Adrenal gland (tissue), 12 donors: Measurements from ENCODE around the gene TGOLN2. TPM values are rescaled to one million over a fixed set of nuclear protein-coding genes. Genes with fewer than 3 reads are reported as not detected.
A peak's percentile ranks its signal among the peaks of the same experiment; 100 is the strongest.

Experiments
- DNase-seq, 7 donors: peaks; one replicate each; pipeline ENCODE4 v3.0.0-alpha.2; 2019 to 2020
- H3K27ac ChIP-seq, 5 donors: fragments of 200-600 bp; sonication (generic) in 4 of 5; 1 replicate in 3 of 5; 2 replicates in 2 of 5; pipeline versions ENCODE4 v1.5.1 to v1.8.0; 2016 to 2020; ENCODE audit warnings: mild to moderate bottlenecking in 1 of 5
- H3K27me3 ChIP-seq: fragments of 200-600 bp; 2 replicates; pipeline ENCODE4 v1.8.0; 2021
- H3K36me3 ChIP-seq, 2 donors: fragments of 200-600 bp; replicated peaks in 1 of 2; 1 replicate in 1 of 2; 2 replicates in 1 of 2; pipeline versions ENCODE4 v1.5.1 to v1.8.0; 2018 to 2022
- H3K4me1 ChIP-seq, 2 donors: fragments of 200-600 bp; replicated peaks in 1 of 2; 1 replicate in 1 of 2; 2 replicates in 1 of 2; pipeline versions ENCODE4 v1.5.1 to v1.8.0; 2018 to 2021
- H3K4me3 ChIP-seq, 4 donors: fragments of 200-600 bp; sonication (generic) in 3 of 4; one replicate each; pipeline ENCODE4 v1.5.1; 2016 to 2018
- H3K9me3 ChIP-seq, 3 donors: fragments of 200-600 bp; sonication (generic) in 1 of 3; replicated peaks in 1 of 3; 1 replicate in 2 of 3; 2 replicates in 1 of 3; pipeline versions ENCODE4 v1.5.1 to v1.8.0; 2016 to 2021
- POLR2A ChIP-seq, 2 donors: fragments of 450-650 bp; IDR thresholded peaks; one replicate each; pipeline ENCODE4 v1.6.1; 2017; ENCODE audit warnings: antibody characterized with exemption in 2 of 2, mild to moderate bottlenecking in 2 of 2, moderate library complexity in 1 of 2
- WGBS, 4 donors: extraction: QIAGEN DNeasy Blood & Tissue Kit in 2 of 4; methylation state at CpG; one replicate each; pipeline versions ENCODE4 v1.1.5 to v1.1.7; 2013 to 2017; 5-methylcytosine and 5-hydroxymethylcytosine counted together
- intact Hi-C, 2 donors: fragments of 100-400 bp; cut with DNase I; formaldehyde crosslinking; loops; one replicate each; pipeline versions ENCODE4 v1.14.1 to v1.15.0; 2022 to 2023
- polyA plus RNA-seq, 3 donors: library from polyadenylated mRNA; stranded (reverse); fragments of 200-250 nt in 2 of 3; fragments of 350-450 nt in 1 of 3; fragmentation: Illumina TruSeq in 1 of 3; extraction: RNeasy Lipid Tissue Mini Kit (QIAGEN cat#74804) in 1 of 3; gene quantifications; one replicate each; pipeline ENCODE4 v1.2.3, GENCODE V29; 2013 to 2014
- total RNA-seq, 9 donors: library from RNA; depleted of rRNA in 4 of 9; stranded (reverse); fragments of >200 nt in 4 of 9; fragments of 120-200 nt in 1 of 9; fragmentation: NEBNext Ultra II Directional in 1 of 9; extraction: Animal tissue kit (Norgen Biotek cat#: 25700) in 1 of 9; gene quantifications; one replicate each; pipeline versions ENCODE4 v1.1.0 to v1.2.4, GENCODE V29; 2013 to 2023
- TF ChIP-seq, protein P1 (sequence below), 6 experiments: fragments of 450-650 bp in 4 of 6; fragments of 200-600 bp in 2 of 6; sonication (generic) in 1 of 6; IDR thresholded peaks; 1 replicate in 5 of 6; 2 replicates in 1 of 6; pipeline versions ENCODE4 v1.5.1 to v1.8.0; 2016 to 2021; ENCODE audit warnings: antibody characterized with exemption in 6 of 6, mild to moderate bottlenecking in 2 of 6, moderate library complexity in 1 of 6
- donor health status: healthy with polysubstance abuse.
- donor health status: Bipolar disorder and iron deficiency.
- donor health status: DM: yes; HTN: yes; CAD: no.
- donor health status: DM: no; HTN: no; CAD: no.
- donor health status: DM: no; HTN: no; CAD: no.
- donor health status: DM: yes; HTN: yes; CAD: no.

The TGOLN2 gene
- total and polyA plus RNA-seq, 12 donors: 14.8 to 186 (median 140) TPM

DNA sequence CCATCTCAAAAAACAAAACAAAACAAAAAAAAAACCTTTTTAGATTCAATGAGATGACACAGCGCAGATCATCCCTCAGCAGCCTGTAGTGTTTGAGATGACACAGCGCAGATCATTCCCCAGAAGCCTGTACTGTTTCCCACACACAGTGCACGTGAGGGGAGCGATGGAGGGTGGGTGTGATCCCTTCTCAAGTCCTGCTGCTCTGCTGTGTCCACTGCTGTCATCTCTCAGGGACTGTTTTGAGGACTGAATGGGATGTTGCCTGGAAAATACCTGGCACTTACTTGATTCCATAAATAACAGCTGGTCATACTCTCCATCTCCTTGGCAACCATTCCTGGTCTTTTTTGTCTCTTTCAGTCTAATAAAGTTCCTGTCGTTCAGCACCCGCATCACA is 25.7 kb downstream of the TGOLN2 start:
- no peaks in the 10 kb centered on the region for H3K27me3 ChIP-seq
- intact Hi-C loops: loop anchor here (5.0 kb wide), 1 partner anchor 235 kb away; no protein-coding TSS in a partner anchor
- H3K4me1 ChIP-seq: no peaks in the 10 kb centered on the region
- 79 to 87% (median 83%) methylated on average over 6 of the region's 6 CpGs for WGBS, 4 donors
- no peaks in the 10 kb centered on the region for H3K9me3 ChIP-seq
- no peak overlapping the region for H3K27ac ChIP-seq
- TF ChIP-seq, protein P1, sequence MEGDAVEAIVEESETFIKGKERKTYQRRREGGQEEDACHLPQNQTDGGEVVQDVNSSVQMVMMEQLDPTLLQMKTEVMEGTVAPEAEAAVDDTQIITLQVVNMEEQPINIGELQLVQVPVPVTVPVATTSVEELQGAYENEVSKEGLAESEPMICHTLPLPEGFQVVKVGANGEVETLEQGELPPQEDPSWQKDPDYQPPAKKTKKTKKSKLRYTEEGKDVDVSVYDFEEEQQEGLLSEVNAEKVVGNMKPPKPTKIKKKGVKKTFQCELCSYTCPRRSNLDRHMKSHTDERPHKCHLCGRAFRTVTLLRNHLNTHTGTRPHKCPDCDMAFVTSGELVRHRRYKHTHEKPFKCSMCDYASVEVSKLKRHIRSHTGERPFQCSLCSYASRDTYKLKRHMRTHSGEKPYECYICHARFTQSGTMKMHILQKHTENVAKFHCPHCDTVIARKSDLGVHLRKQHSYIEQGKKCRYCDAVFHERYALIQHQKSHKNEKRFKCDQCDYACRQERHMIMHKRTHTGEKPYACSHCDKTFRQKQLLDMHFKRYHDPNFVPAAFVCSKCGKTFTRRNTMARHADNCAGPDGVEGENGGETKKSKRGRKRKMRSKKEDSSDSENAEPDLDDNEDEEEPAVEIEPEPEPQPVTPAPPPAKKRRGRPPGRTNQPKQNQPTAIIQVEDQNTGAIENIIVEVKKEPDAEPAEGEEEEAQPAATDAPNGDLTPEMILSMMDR (IDR thresholded peaks at IDR 0.05): no peak
- TF ChIP-seq POLR2A (IDR thresholded peaks at IDR 0.05): no peak
- DNase-seq: no peak
- H3K36me3 ChIP-seq: peaks cover 0 to 7% of the 10 kb centered on the region in 2 donors
- H3K4me3 ChIP-seq: no peak overlapping the region

DNA sequence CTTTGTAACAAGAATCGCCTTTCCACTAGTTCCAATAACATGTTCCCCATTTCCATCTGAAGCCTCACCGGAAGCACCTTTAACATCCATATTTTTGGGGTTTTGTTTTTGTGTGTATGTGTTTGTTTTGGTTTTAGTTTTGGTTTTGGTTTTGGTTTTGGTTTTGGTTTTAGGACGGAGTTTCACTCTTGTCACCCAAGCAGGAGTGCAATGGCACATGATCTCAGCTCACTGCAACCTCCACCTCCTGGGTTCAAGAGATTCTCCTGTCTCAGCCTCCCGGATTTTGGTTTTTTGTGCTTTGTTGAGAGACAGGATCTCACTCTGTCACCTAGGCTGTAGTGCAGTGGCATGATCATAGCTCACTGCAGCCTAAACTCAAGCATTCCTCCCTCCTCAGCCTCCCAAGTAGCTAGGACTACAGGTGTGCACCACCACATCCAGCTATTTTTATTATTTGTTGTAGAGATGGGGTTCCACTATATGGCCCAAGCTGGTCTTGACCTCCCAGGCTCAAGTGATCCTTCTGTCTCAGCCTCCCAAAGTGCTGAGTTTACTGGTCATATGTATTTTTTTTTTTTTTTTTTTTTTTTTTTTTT is 36.3 kb downstream of the TGOLN2 start:
- no peaks in the 10 kb centered on the region for H3K9me3 ChIP-seq
- H3K36me3 ChIP-seq: no peaks in the 10 kb centered on the region
- no peaks in the 10 kb centered on the region for H3K27me3 ChIP-seq
- H3K4me3 ChIP-seq: peak overlapping the region in 1 of 4 donors; percentile 31
- no peak for DNase-seq
- H3K4me1 ChIP-seq: no peaks in the 10 kb centered on the region
- TF ChIP-seq, protein P1 (IDR thresholded peaks at IDR 0.05): no peak
- TF ChIP-seq POLR2A (IDR thresholded peaks at IDR 0.05): no peak
- 57 to 70% (median 63%) methylated on average over 4 of the region's 4 CpGs for WGBS, 4 donors
- intact Hi-C loops: no loop called here
- H3K27ac ChIP-seq: no peak overlapping the region

DNA sequence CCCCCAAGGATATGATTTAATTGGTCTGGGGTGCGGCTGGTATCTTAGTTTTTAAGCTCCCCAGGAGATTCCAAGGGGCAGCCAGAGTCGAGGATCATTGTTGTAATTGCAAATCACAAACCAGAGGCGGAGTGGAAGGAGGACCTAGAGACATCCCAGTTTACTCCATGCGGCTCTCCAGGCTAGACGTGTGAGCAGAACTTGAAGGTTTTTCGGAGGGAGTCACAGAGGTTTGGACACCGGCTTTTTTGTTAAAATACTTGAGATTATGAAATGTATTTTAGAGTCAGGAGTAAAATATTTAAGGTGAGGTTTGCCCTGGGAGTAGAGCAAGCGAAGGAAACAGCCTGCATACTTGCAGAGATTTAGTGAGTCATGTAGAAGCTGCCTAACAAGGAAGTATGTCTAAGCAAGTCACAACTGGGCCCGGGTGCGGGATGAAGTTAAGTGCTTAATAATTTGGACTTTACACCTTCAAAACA is 39.5 kb downstream of the TGOLN2 start:
- Histone ChIP-seq H3K27me3 (no peaks in the 10 kb centered on the region), H3K27ac (no peak overlapping the region), H3K9me3 (no peaks in the 10 kb centered on the region), H3K36me3 (no peaks in the 10 kb centered on the region), H3K4me1 (no peaks in the 10 kb centered on the region), H3K4me3 (no peak overlapping the region)
- no peak for TF ChIP-seq POLR2A (IDR thresholded peaks at IDR 0.05)
- TF ChIP-seq, protein P1 (IDR thresholded peaks at IDR 0.05): no peak
- intact Hi-C loops: loop anchor here (5.0 to 10.0 kb wide), 2 partner anchors 156 to 793 kb away; partner anchors contain the start of gene TCF7L1 (in 1 of the 2)
- 68 to 79% (median 72%) methylated on average over 10 of the region's 10 CpGs for WGBS, 4 donors
- no peak for DNase-seq

DNA sequence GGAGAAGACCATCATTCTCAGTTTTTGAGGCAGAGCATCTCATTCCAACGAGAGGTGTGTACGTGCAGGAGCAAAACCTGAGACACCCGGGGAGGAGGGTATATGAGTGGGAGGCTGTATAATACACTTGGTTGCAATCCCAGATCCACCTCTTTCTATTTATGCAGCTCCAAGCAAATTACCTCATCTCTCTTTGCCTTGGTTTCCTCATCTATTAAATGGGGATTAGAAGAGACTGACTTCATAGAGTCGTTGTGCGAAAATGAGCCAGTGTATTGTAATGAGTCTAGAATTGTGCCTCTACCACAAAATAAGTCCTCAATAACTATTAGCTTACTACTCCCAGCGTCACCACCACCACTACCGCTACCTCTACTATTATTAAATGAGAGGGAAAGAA is 40.1 kb downstream of the TGOLN2 start:
- Histone ChIP-seq H3K36me3 (no peaks in the 10 kb centered on the region), H3K9me3 (no peaks in the 10 kb centered on the region), H3K27ac (no peak overlapping the region), H3K4me1 (no peaks in the 10 kb centered on the region), H3K27me3 (no peaks in the 10 kb centered on the region), H3K4me3 (no peak overlapping the region)
- no peak for DNase-seq
- 85 to 89% (median 86%) methylated on average over 7 of the region's 7 CpGs for WGBS, 4 donors
- intact Hi-C loops: loop anchor here (5.0 to 10.0 kb wide), 2 partner anchors 155 to 793 kb away; partner anchors contain the start of gene TCF7L1 (in 1 of the 2)
- TF ChIP-seq POLR2A (IDR thresholded peaks at IDR 0.05): no peak
- TF ChIP-seq, protein P1 (IDR thresholded peaks at IDR 0.05): no peak
